Measurements from ENCODE around the gene SLC44A2.

SLC44A2 gene

GRCh38 chr19:10683582-10683981 is 58.2 kb downstream of the SLC44A2 start:
- no peak for DNase-seq

GRCh38 chr19:10685210-10685609 is 59.9 kb downstream of the SLC44A2 start:
- no peak for DNase-seq

- DNase-seq = no peak
Observed at GRCh38 chr19:10686193-10686592, 60.8 kb downstream of the SLC44A2 start.

- DNase-seq = no peak
Observed at GRCh38 chr19:10686661-10687517, 61.5 kb downstream of the SLC44A2 start.

- DNase-seq = no peak
Observed at GRCh38 chr19:10687518-10688288, 62.4 kb downstream of the SLC44A2 start.

GRCh38 chr19:10688545-10689280 is 63.4 kb downstream of the SLC44A2 start:
- no peak for DNase-seq

- peak; percentile 62 to 69 for DNase-seq
Observed at GRCh38 chr19:10690341-10690781, 65.0 kb downstream of the SLC44A2 start.

- DNase-seq = no peak
Observed at GRCh38 chr19:10691178-10691881, 66.0 kb downstream of the SLC44A2 start.

- no peak for DNase-seq
Observed at GRCh38 chr19:10691883-10692282, 66.5 kb downstream of the SLC44A2 start.

- no peak for DNase-seq
Observed at GRCh38 chr19:10692673-10693264, 67.4 kb downstream of the SLC44A2 start.
